Tibial artery (tissue), 4 donors: ENCODE data around the gene SLC2A4.

Experiments
- DNase-seq, 2 donors: peaks; one replicate each; pipeline ENCODE4 v3.0.0-alpha.2; 2019
- H3K27ac ChIP-seq, 2 donors: fragments of 200-600 bp; sonication (generic) in 1 of 2; 1 replicate in 1 of 2; 2 replicates in 1 of 2; pipeline ENCODE4 v1.5.1; 2018 to 2019; ENCODE audit warnings: mild to moderate bottlenecking in 1 of 2
- H3K27me3 ChIP-seq, 2 donors: fragments of 200-600 bp; sonication (generic) in 1 of 2; one replicate each; pipeline versions ENCODE4 v1.5.1 to v1.6.0; 2016 to 2019
- H3K36me3 ChIP-seq, 3 donors: fragments of 200-600 bp; sonication (generic) in 2 of 3; one replicate each; pipeline ENCODE4 v1.5.1; 2016 to 2019; ENCODE audit warnings: mild to moderate bottlenecking in 2 of 3
- H3K4me1 ChIP-seq, 4 donors: fragments of 200-600 bp; sonication (generic) in 2 of 4; 1 replicate in 3 of 4; 2 replicates in 1 of 4; pipeline ENCODE4 v1.5.1; 2016 to 2019
- H3K4me3 ChIP-seq, 2 donors: fragments of 200-600 bp; sonication (generic) in 1 of 2; 1 replicate in 1 of 2; 2 replicates in 1 of 2; pipeline ENCODE4 v1.5.1; 2018 to 2019; ENCODE audit warnings: mild to moderate bottlenecking in 2 of 2
- H3K9me3 ChIP-seq, 3 donors: fragments of 200-600 bp; sonication (generic) in 1 of 3; one replicate each; pipeline ENCODE4 v1.5.1; 2016 to 2019
- CTCF ChIP-seq, 2 experiments: fragments of 200-600 bp in 1 of 2; fragments of 450-650 bp in 1 of 2; IDR thresholded peaks; one replicate each; pipeline ENCODE4 v1.5.1; 2017 to 2019; ENCODE audit warnings: antibody characterized with exemption in 2 of 2, mild to moderate bottlenecking in 1 of 2, moderate library complexity in 1 of 2
- intact Hi-C: fragments of 100-400 bp; cut with DNase I; formaldehyde crosslinking; loops from one replicate; pipeline ENCODE4 v1.15.0; 2023; ENCODE audit warnings: low total_unique reads

Gene SLC2A4

GRCh38 chr17:7262935-7263800 lies 18.4 kb upstream of the SLC2A4 start:
- intact Hi-C loops: loop anchor here (5.0 kb wide), 1 partner anchor 39 kb away; no protein-coding TSS in a partner anchor
- Histone ChIP-seq H3K36me3 (peaks cover 6 to 21% (median 17%) of the 10 kb centered on the region in 3 donors), H3K4me3 (no peak overlapping the region), H3K9me3 (no peaks in the 10 kb centered on the region), H3K27me3 (peaks cover 6 to 69% of the 10 kb centered on the region in 2 donors), H3K4me1 (peaks cover 0 to 38% (median 21%) of the 10 kb centered on the region in 4 donors), H3K27ac (no peak overlapping the region)
- TF ChIP-seq CTCF (IDR thresholded peaks at IDR 0.05): no peak
- no peak for DNase-seq

- Histone ChIP-seq H3K27me3 (peaks cover 6 to 74% of the 10 kb centered on the region in 2 donors), H3K36me3 (peaks cover 2 to 16% (median 11%) of the 10 kb centered on the region in 3 donors), H3K9me3 (no peaks in the 10 kb centered on the region), H3K4me1 (peaks cover 0 to 38% (median 21%) of the 10 kb centered on the region in 4 donors), H3K4me3 (no peak overlapping the region), H3K27ac (no peak overlapping the region)
- DNase-seq: no peak
- intact Hi-C loops: loop anchor here (5.0 kb wide), 1 partner anchor 39 kb away; no protein-coding TSS in a partner anchor
- no peak for TF ChIP-seq CTCF (IDR thresholded peaks at IDR 0.05)
Measured at GRCh38 chr17:7263801-7264078, 17.8 kb upstream of the SLC2A4 start.

GRCh38 chr17:7266784-7267183 lies 14.7 kb upstream of the SLC2A4 start:
- Histone ChIP-seq H3K27ac (no peak overlapping the region), H3K9me3 (no peaks in the 10 kb centered on the region), H3K27me3 (peaks cover 6 to 79% of the 10 kb centered on the region in 2 donors), H3K36me3 (no peaks in the 10 kb centered on the region), H3K4me1 (peaks cover 0 to 16% (median 9%) of the 10 kb centered on the region in 4 donors), H3K4me3 (no peak overlapping the region)
- DNase-seq: no peak
- TF ChIP-seq CTCF (IDR thresholded peaks at IDR 0.05): no peak
- intact Hi-C loops: no loop called here

GRCh38 chr17:7279448-7279847 lies 2.1 kb upstream of the SLC2A4 start:
- DNase-seq: no peak
- Histone ChIP-seq H3K27me3 (no peaks in the 10 kb centered on the region), H3K27ac (no peak overlapping the region), H3K4me3 (no peak overlapping the region), H3K36me3 (no peaks in the 10 kb centered on the region), H3K9me3 (no peaks in the 10 kb centered on the region), H3K4me1 (peaks cover 0 to 27% (median 21%) of the 10 kb centered on the region in 4 donors)
- intact Hi-C loops: no loop called here
- no peak for TF ChIP-seq CTCF (IDR thresholded peaks at IDR 0.05)

GRCh38 chr17:7280519-7281073 lies 922 bp upstream of the SLC2A4 start:
- DNase-seq: peak; percentile 70 to 91

More at GRCh38 chr17:7280519-7281073, 922 bp upstream of the SLC2A4 start:
- Histone ChIP-seq H3K9me3 (no peaks in the 10 kb centered on the region), H3K4me3 (peak overlapping the region; percentile 53 to 56), H3K4me1 (peaks cover 0 to 27% (median 21%) of the 10 kb centered on the region in 4 donors), H3K36me3 (no peaks in the 10 kb centered on the region), H3K27ac (peak overlapping the region; percentile 93 to 94), H3K27me3 (no peaks in the 10 kb centered on the region)
- TF ChIP-seq CTCF (IDR thresholded peaks at IDR 0.05): peak; percentile 90 to 96
- intact Hi-C loops: loop anchor here (1.0 kb wide), 1 partner anchor 16 kb away; no protein-coding TSS in a partner anchor
